Vagina (tissue), 2 donors: ENCODE measurements around the gene TSC22D2.

ENCODE experiments used
- POLR2AphosphoS5 ChIP-seq, 2 donors: sonication (generic); formaldehyde crosslinking; IDR thresholded peaks; one replicate each; pipeline ENCODE4 v1.9.0; 2017; ENCODE audit warnings: antibody characterized with exemption in 2 of 2, mild to moderate bottlenecking in 2 of 2, low read depth in 1 of 2; ENCODE audit not compliant: insufficient read depth in 1 of 2
- TF ChIP-seq, protein P1 (sequence below), 3 experiments: fragments of 450-650 bp in 2 of 3; fragments of 200-600 bp in 1 of 3; sonication (generic) in 1 of 3; IDR thresholded peaks; one replicate each; pipeline ENCODE4 v1.5.1; 2017 to 2019; ENCODE audit warnings: antibody characterized with exemption in 3 of 3, mild to moderate bottlenecking in 2 of 3, moderate library complexity in 2 of 3

DNA sequence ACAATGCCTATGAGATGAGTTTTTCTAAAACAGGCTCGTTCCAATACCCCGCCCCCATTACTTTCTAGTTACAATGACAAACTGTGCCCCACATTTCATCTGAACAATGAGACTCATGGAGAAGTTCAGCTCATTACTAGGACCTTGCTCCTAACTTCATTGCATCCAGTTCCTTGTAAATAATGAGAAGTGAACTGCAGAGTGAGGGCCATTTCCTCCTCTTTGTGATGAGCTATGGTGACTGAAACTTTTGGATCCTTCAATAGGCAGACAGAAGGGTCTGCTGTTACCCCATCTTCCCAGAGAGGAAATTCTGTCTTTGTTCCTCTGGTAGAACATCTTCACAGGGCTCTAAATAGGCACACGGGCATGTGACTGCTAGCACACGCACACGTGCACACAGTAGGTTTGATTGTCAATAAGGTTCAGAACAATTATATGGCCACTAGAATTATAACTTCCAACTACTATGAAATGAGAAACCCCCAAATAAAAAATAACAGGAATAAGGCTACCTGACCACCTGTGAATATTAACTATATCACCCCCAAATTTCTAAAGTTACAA, 86.4 kb downstream of the TSC22D2 start:
- TF ChIP-seq, protein P1, sequence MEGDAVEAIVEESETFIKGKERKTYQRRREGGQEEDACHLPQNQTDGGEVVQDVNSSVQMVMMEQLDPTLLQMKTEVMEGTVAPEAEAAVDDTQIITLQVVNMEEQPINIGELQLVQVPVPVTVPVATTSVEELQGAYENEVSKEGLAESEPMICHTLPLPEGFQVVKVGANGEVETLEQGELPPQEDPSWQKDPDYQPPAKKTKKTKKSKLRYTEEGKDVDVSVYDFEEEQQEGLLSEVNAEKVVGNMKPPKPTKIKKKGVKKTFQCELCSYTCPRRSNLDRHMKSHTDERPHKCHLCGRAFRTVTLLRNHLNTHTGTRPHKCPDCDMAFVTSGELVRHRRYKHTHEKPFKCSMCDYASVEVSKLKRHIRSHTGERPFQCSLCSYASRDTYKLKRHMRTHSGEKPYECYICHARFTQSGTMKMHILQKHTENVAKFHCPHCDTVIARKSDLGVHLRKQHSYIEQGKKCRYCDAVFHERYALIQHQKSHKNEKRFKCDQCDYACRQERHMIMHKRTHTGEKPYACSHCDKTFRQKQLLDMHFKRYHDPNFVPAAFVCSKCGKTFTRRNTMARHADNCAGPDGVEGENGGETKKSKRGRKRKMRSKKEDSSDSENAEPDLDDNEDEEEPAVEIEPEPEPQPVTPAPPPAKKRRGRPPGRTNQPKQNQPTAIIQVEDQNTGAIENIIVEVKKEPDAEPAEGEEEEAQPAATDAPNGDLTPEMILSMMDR (IDR thresholded peaks at IDR 0.05) = no peak
- TF ChIP-seq POLR2AphosphoS5 (IDR thresholded peaks at IDR 0.05; ENCODE audit: insufficient read depth in 1 of 2, low read depth in 1 of 2) = no peak
